HG03521 (cell line): ENCODE results near the gene CAMTA1.
"Not testable (repeated sequence)": the region's sequence is repeated elsewhere in the genome, so short reads cannot be mapped to it uniquely, and the experiment has no call there.

ENCODE experiments used
- ATAC-seq: cut with Tn5 transposase; IDR thresholded peaks from one replicate; pipeline ENCODE4 v1.9.1; 2021; ENCODE audit warnings: mild to moderate bottlenecking, moderate library complexity; ENCODE audit not compliant: unreplicated experiment

The CAMTA1 gene

GRCh38 chr1:7760245-7760644, 975.0 kb downstream of the CAMTA1 start:
- ATAC-seq, result no peak

- ATAC-seq, result no peak
Observed at GRCh38 chr1:7761103-7761502, 975.8 kb downstream of the CAMTA1 start.

- ATAC-seq, result no peak
Observed at GRCh38 chr1:7767176-7767575, 981.9 kb downstream of the CAMTA1 start.

- ATAC-seq, result no peak
Observed at GRCh38 chr1:7768583-7768982, 983.3 kb downstream of the CAMTA1 start.

- no peak for ATAC-seq
Observed at GRCh38 chr1:7769673-7770412, 984.6 kb downstream of the CAMTA1 start.

GRCh38 chr1:7770669-7770996, 985.4 kb downstream of the CAMTA1 start:
- ATAC-seq, result no peak

- peak; percentile 77 for ATAC-seq
Observed at GRCh38 chr1:7770997-7771822, 986.0 kb downstream of the CAMTA1 start, which contains the start of gene VAMP3. TSS of gene VAMP3 (plus strand) at chr1:7771296. CDS start at chr1:7771384, 88 bp downstream.

- ATAC-seq, result no peak
Observed at GRCh38 chr1:7771823-7772299, 986.6 kb downstream of the CAMTA1 start.

GRCh38 chr1:7777591-7777990, 992.3 kb downstream of the CAMTA1 start:
- ATAC-seq, result no peak

GRCh38 chr1:7778133-7778628, 992.9 kb downstream of the CAMTA1 start:
- no peak for ATAC-seq

- ATAC-seq, result no peak
Observed at GRCh38 chr1:7780976-7781375, 995.7 kb downstream of the CAMTA1 start.

- no peak for ATAC-seq
Observed at GRCh38 chr1:7781501-7781900, 996.2 kb downstream of the CAMTA1 start.

- ATAC-seq, result no peak
Observed at GRCh38 chr1:7781923-7782495, 996.8 kb downstream of the CAMTA1 start.

- ATAC-seq, result no peak
Observed at GRCh38 chr1:7783178-7783711, 998.0 kb downstream of the CAMTA1 start.

GRCh38 chr1:7783826-7784491, 998.7 kb downstream of the CAMTA1 start, which contains the start of gene PER3:
TSS of gene PER3 (plus strand) at chr1:7784291. CDS start at chr1:7784878, 587 bp downstream.
- ATAC-seq, result peak; percentile 89

- ATAC-seq, result no peak
Observed at GRCh38 chr1:7784492-7785071, 999.3 kb downstream of the CAMTA1 start.

GRCh38 chr1:7785108-7785507, 999.9 kb downstream of the CAMTA1 start:
- no peak for ATAC-seq

- no peak for ATAC-seq
Observed at GRCh38 chr1:7786795-7787194, 1001.5 kb downstream of the CAMTA1 start.

GRCh38 chr1:7789828-7790227, 1004.6 kb downstream of the CAMTA1 start:
- no peak for ATAC-seq

- ATAC-seq, result not testable (repeated sequence)
Observed at GRCh38 chr1:7791027-7791426, 1005.8 kb downstream of the CAMTA1 start.
